ENCODE measurements around the gene SRGAP2C.
"Not testable (repeated sequence)": the region's sequence is repeated elsewhere in the genome, so short reads cannot be mapped to it uniquely, and the experiment has no call there.

DNA sequence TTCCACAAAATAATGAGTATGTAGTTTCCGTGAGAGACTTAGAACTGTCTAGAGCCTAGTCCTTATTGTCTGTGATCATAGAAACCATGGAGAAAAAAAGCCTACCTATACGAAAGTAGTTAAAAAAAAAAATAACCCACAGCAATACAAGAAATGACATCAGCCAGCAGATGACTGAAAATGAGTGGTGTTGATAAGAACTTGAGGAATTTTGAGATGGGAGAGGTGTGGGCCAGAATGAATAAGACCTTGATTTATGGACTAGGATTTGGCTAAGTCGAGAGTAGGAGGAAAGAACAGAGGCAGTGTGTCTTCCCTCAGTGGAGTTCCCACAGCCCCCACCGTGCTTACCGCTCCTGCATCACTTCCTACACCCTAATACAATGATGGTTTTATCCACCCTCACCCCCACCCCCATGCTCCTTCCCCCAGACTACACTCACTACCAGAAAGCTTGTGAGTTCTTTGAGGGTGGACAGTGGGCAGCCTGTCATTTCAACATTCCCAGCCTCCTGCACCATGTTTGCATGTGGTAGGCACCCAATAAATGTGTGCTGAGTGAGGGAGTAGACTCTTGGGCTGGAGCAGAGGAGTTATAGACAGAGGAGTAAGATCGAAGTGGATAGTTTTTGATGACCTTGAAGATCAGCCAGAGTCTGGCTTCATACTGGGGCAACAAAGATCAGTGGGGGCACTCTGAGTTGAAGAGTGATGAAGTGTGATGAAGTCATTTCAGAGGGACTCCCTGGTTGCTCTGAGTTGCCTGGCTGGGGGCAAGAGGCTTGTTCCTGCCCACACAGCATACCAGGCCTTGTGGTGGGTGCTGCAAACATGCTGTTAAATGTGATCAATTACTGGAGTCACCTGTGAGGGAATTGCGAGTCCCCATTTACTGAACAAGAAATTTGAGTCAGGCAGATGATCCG lies 21.3 kb downstream of the SRGAP2C start:
- TF ChIP-seq, protein P1, sequence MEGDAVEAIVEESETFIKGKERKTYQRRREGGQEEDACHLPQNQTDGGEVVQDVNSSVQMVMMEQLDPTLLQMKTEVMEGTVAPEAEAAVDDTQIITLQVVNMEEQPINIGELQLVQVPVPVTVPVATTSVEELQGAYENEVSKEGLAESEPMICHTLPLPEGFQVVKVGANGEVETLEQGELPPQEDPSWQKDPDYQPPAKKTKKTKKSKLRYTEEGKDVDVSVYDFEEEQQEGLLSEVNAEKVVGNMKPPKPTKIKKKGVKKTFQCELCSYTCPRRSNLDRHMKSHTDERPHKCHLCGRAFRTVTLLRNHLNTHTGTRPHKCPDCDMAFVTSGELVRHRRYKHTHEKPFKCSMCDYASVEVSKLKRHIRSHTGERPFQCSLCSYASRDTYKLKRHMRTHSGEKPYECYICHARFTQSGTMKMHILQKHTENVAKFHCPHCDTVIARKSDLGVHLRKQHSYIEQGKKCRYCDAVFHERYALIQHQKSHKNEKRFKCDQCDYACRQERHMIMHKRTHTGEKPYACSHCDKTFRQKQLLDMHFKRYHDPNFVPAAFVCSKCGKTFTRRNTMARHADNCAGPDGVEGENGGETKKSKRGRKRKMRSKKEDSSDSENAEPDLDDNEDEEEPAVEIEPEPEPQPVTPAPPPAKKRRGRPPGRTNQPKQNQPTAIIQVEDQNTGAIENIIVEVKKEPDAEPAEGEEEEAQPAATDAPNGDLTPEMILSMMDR (IDR thresholded peaks at IDR 0.05; ENCODE audit: insufficient read depth, low read depth, low read length), result not testable (repeated sequence)
- not testable (repeated sequence) for TF ChIP-seq EZH2 (IDR thresholded peaks at IDR 0.05; ENCODE audit: insufficient read depth, low read length)
